RWPE2 (cell line): Measurements from ENCODE around the gene COIL.

ENCODE experiments used
- ATAC-seq: fragments of 200-7000 bp; cut with Tn5 transposase; 3 replicates; pipeline ENCODE4 v1.9.1; 2021; ENCODE audit warnings: low read depth
- DNase-seq: peaks from one replicate; pipeline ENCODE4 v3.0.0-alpha.2; 2020; ENCODE audit warnings: low spot score
- H3K27ac ChIP-seq: fragments of 450-650 bp; 2 replicates; pipeline ENCODE4 v1.5.1; 2017; ENCODE audit warnings: mild to moderate bottlenecking; ENCODE audit not compliant: poor library complexity, severe bottlenecking
- H3K27me3 ChIP-seq: fragments of 250-450 bp; sonication (Bioruptor Pico); 2 replicates; pipeline ENCODE4 v1.5.1; 2021; ENCODE audit warnings: mild to moderate bottlenecking, moderate library complexity; ENCODE audit not compliant: insufficient read depth, poor library complexity, severe bottlenecking
- H3K36me3 ChIP-seq: fragments of 250-450 bp; sonication (Bioruptor Pico); 2 replicates; pipeline ENCODE4 v1.5.1; 2020; ENCODE audit warnings: low read depth, mild to moderate bottlenecking, moderate library complexity
- H3K4me1 ChIP-seq: fragments of 250-450 bp; sonication (Bioruptor Pico); 2 replicates; pipeline ENCODE4 v1.5.1; 2021; ENCODE audit warnings: mild to moderate bottlenecking, moderate library complexity; ENCODE audit not compliant: insufficient read depth, poor library complexity, severe bottlenecking
- H3K4me3 ChIP-seq: fragments of 250-450 bp; sonication (Bioruptor Pico); 2 replicates; pipeline ENCODE4 v1.5.1; 2021; ENCODE audit warnings: mild to moderate bottlenecking, moderate library complexity; ENCODE audit not compliant: severe bottlenecking
- H3K9me3 ChIP-seq: fragments of 250-450 bp; sonication (Bioruptor Pico); 2 replicates; pipeline ENCODE4 v1.5.1; 2021; ENCODE audit warnings: mild to moderate bottlenecking, moderate library complexity; ENCODE audit not compliant: severe bottlenecking
- TF ChIP-seq, protein P1 (sequence below): fragments of 450-650 bp; IDR thresholded peaks from one replicate; pipeline ENCODE4 v1.5.1; 2017; ENCODE audit warnings: mild to moderate bottlenecking, moderate library complexity; ENCODE audit not compliant: poor library complexity, severe bottlenecking

The COIL gene

DNA sequence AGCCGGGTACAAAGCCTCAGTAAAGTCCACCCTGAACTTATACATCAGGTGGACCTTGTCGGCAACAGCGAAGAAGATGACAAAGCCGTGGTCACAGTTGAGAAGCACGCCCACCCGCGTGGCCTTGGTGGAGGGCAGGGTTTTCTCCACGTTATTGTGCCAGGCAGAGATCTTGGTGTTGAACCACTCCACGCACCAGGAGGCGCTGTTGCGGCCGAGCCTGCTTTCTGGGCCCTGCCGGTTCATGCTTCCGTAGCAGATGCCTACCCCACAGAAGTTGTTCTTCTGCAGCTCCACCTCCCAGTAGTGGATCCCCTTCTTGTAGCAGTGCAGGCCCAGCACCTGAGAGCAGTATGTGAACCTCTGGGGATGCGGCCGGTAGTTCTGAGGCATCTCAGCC, 69.1 kb downstream of the COIL start:
- no peak for DNase-seq
- TF ChIP-seq, protein P1, sequence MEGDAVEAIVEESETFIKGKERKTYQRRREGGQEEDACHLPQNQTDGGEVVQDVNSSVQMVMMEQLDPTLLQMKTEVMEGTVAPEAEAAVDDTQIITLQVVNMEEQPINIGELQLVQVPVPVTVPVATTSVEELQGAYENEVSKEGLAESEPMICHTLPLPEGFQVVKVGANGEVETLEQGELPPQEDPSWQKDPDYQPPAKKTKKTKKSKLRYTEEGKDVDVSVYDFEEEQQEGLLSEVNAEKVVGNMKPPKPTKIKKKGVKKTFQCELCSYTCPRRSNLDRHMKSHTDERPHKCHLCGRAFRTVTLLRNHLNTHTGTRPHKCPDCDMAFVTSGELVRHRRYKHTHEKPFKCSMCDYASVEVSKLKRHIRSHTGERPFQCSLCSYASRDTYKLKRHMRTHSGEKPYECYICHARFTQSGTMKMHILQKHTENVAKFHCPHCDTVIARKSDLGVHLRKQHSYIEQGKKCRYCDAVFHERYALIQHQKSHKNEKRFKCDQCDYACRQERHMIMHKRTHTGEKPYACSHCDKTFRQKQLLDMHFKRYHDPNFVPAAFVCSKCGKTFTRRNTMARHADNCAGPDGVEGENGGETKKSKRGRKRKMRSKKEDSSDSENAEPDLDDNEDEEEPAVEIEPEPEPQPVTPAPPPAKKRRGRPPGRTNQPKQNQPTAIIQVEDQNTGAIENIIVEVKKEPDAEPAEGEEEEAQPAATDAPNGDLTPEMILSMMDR, result no peak
- Histone ChIP-seq H3K27ac (no peak overlapping the region), H3K4me3 (no peak overlapping the region), H3K9me3 (peaks cover 6% of the 10 kb centered on the region), H3K27me3 (no peaks in the 10 kb centered on the region), H3K4me1 (no peaks in the 10 kb centered on the region), H3K36me3 (peaks cover 84% of the 10 kb centered on the region)
- ATAC-seq, result no peak

DNA sequence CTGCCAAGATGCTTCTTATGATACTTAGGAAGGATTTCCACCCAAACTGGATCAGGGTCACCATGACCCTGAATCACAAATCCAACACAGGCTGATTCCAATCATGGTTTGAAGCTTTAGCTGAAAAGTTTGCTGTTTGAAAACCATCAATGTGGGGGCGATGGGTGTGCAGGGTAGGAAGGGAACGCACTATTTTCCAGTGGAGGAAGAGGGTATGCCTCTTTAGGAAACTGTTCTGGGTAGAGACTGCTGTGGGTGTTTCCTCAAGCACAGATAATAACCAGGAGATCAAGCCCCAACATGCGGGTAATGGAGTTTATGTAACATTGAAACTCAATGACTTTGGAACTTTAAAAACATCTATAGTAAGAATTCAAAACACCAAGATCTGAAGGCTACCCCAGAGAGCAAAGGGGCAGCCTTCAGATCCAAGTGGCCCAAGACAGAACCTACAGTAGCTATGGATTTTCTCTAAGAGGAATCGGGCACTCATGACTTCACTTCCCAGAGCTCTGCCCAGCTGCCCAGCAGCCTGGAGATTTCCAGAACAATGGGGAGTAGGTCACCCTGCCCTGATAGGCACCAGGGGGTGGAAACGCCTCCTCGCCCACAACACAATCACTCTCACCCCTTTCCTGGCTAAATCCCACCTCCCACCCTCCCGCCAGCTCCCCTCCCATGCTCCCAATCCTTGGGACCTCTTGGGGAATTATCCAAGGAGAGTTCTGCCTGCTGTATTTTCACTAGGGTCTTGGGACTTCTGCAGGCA, 69.8 kb downstream of the COIL start:
- DNase-seq (no peak), ATAC-seq (no peak)
- Histone ChIP-seq H3K27ac (no peak overlapping the region), H3K4me3 (no peak overlapping the region), H3K9me3 (peaks cover 6% of the 10 kb centered on the region), H3K27me3 (no peaks in the 10 kb centered on the region), H3K4me1 (no peaks in the 10 kb centered on the region), H3K36me3 (peaks cover 79% of the 10 kb centered on the region)
- TF ChIP-seq, protein P1, result no peak

- ATAC-seq (no peak), DNase-seq (no peak)
- Histone ChIP-seq H3K4me3 (no peak overlapping the region), H3K4me1 (no peaks in the 10 kb centered on the region), H3K27me3 (no peaks in the 10 kb centered on the region), H3K9me3 (peaks cover 6% of the 10 kb centered on the region), H3K36me3 (peaks cover 72% of the 10 kb centered on the region), H3K27ac (no peak overlapping the region)
- TF ChIP-seq, protein P1, result no peak
Measured at GRCh38 chr17:56890390-56890789, 70.5 kb downstream of the COIL start.
